Endometrium (tissue), 2 donors: ENCODE results near the gene BET1.

Source experiments
- FAIRE-seq: peaks from 2 replicates; lab custom pipeline; 2012; peaks lifted over from hg19 to GRCh38; lab: Jason Lieb, UNC
- donor health status: control.
- donor health status: control.

The BET1 gene

DNA sequence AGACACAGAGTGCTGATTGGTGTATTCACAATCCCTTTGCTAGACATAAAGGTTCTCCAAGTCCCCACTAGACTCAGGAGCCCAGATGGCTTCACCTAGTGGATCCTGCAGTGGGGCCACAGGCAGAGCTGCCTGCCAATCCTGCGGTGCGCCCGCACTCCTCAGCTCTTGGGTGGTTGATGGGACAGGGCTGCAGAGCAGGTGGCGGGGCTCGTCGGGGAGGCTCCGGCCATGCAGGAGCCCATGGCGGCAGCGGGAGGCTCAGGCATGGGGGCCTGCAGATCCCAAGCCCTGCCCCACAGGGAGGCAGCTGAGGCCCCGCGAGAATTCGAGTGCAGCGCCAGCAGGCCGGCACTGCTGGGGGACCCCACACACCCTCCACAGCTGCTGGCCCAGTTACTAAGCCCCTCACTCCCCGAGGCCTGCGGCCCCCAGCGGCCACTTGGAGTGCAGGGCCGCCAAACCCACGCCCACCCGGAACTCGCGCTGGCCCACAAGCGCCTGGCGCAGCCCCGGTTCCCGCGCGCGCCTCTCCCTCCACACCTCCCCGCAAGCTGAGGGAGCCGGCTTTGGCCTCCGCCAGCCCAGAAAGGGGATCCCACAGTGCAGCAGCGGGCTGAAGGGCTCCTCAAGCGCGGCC, 7.7 kb upstream of the BET1 start:
- FAIRE-seq = no peak

DNA sequence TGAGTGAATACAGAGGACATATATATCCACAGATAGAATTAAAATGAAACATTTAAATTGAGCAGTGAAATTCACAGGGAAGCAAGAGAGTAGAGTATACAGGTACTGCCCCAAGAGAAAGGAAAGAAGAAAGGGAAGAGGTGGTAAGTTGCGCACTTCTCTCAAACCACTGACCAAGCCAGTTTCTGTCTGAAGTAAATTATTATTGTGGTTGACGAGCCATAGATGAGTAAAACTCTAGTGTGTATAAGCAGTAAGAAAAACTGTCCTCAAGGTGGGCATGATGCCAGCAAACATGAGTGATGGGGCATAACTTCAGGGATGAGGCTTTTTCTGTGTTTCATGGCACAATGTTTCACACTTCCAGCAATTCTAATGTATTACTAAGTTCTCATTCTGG, 4.4 kb upstream of the BET1 start:
- FAIRE-seq = no peak

DNA sequence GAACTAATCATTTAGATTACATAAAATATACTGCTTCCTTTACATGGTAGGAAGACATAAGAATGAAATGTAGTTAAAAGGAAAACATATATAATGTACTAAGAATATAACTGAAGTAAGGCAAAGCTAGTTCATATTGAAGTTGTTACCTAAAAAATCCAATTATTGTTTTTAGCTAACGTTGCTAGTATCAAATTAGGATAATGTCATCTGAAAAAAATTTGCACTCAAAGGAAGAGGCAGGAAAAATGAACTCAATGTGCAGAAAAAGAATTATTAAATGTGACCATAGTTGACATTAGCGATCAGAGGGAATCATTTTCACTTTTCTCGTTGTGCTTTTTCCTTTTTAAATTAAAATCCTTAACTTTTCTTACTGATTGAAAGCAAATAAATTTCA, 1.6 kb upstream of the BET1 start:
- no peak for FAIRE-seq

DNA sequence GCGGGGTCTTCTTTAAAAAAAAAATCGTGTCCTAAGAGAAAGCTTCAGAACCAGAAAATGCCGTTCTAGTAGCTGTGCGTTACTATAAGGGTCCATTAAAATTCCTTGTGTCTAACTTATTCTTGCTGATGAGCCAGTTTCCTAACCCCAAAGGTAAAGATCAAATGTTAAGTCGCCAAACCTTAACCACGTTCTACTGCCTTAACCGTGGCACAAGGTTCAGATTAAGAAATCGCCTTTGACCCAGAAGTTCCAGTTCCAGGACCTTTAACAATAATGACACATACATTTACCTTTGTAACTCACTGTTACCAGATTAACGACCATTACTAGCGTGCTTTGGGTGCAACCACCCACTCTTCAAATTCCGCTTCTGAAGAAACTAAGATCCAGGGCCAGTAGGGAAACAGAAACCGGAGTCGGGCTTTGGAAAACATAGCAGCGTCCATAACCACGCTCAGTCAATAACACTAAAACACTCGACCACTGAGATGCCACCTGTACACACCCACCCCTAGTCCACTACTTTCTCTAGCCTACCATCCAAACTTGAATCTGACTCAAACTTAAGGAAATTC, 620 bp downstream of the BET1 start:
- no peak for FAIRE-seq

DNA sequence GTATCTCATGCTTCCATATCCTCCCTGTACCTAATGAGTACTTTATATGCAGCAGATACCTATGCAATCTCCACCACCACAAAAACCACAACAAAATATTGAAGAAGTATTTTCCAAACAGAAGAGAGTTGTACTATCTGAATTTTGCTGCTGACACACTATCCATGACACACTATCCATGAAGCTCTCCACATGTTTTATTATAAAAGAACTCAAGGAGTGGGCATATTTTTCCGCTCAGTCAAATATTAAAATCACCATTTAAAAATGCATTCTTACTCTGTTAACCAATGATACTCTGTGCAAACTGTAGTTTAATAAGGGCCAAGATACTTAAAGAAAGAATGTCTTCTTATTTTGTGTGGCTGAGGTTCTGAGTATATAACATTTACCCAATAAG, 2.8 kb downstream of the BET1 start:
- no peak for FAIRE-seq

DNA sequence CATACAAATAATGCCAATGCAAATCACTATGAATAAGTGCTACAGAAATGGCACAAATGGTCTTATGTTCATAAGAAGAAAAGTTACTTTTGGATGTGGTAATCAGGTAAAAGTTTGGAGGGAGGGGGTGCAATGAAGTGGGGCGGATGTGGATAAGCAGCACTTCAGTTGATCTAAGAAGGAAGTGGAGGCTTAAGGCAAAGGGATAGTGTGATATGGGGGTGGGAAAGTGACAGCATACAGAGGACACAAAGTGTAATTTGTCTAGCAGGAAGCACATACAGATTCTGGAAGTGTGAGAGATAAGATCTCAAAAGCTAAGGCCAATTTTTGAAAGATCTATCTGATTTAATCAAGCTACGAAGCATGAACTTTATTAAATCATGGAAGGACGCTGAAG, 6.3 kb downstream of the BET1 start:
- FAIRE-seq = no peak

DNA sequence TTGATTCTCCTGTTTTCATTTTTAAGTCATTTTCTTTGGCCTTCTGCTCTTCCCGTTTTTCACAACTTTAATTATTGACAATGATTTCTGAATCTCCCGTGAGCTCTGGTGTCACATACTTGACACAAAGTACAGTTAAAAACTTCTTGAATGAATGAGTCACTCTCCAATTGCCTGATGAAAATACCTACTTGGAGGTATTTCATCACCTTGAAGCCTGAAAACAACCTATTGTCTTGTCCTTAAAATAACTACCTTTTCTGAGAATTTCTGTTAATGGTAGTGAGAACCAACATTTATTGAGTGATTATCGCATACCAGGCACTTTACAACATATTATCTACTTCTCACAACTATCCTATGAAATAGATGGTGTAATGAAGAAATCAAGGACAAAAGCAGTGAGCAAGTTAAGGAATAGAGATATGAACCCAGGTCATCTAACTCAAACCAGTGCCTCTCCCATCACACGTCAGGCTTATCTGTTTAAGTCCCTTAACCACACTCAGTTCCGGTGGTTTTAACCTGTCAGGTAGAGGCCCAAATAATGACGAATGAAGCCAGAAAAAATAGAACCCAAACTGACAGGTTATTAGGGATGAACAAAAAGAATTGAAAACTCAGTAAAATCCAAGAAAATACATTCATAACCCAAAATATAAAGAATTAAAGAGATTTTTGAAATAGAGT, 11.6 kb downstream of the BET1 start:
- FAIRE-seq = no peak

DNA sequence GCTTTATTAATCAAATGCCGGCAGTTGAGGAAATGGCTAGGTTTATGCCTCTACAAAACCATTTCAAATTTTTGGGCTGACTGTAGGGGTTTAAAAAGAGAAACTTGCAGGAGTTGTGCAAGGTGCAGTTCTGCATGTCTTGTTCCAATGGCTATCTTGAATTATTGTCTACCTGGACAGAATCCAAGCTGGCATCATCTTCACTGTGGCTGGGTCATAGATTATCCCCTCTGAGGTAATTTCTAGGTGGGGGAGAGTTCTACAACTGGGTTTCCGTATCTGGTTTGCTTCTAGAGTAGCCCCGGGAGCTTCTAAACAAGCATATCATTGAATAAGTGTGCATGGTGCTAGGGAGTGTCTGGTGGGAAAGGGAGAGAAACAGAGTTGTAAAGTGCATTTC, 16.9 kb downstream of the BET1 start:
- no peak for FAIRE-seq

DNA sequence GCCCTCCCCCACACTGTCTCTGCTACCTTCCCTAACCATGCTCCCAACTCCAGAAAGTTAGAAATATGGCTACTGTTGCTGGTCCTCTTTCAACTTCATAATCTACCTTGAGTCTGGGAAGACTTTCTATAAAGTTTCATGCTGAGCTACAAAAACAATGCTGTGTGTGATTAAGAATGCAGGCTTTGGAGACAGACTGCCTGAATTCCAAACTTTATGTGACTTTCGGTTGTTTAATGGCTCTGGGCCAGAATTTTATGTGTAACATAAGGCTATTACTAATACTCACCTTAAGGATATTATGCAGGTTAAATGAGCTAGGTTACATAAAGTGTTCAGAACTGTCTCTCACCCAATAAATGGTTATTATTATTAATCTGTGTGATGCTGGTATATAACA, 19.1 kb downstream of the BET1 start:
- no peak for FAIRE-seq

DNA sequence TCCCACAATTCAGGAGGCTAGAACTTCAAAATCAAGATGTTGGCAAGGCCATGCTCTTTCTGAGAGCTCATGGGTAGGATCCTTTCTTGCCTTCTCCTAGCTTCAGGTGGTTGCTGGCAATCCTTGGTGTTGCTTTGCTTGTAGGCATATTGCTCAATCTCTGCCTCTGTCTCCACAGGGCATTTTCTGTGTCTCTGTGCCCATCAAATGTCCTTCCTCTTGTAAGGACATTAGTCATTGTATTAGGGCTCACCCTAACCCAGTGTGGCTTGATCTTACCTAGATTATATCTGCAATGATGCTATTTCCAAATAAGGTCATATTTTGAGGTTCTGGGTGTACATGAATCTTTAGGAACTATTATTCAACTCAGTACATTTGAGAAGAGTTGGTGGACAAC, 20.1 kb downstream of the BET1 start:
- FAIRE-seq = no peak

DNA sequence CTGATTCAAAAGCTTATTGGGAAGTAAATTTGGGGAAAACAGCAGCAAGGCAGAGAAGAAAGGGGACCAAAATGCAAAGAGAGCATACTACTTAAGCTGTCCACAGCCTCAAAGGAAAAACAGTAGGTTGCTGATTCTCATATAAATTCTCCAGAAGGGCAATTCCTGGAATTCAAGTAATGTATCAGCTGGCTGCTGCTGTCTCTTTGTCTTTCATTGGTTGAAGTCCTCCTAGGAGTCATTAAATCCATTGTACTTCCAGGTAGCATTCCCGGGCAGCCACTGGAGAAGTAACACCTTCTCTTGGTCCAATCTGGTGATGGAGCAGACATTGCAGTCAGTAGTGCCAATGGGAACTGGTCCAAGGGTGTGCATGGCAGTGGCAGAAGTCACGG, 22.7 kb downstream of the BET1 start:
- no peak for FAIRE-seq

DNA sequence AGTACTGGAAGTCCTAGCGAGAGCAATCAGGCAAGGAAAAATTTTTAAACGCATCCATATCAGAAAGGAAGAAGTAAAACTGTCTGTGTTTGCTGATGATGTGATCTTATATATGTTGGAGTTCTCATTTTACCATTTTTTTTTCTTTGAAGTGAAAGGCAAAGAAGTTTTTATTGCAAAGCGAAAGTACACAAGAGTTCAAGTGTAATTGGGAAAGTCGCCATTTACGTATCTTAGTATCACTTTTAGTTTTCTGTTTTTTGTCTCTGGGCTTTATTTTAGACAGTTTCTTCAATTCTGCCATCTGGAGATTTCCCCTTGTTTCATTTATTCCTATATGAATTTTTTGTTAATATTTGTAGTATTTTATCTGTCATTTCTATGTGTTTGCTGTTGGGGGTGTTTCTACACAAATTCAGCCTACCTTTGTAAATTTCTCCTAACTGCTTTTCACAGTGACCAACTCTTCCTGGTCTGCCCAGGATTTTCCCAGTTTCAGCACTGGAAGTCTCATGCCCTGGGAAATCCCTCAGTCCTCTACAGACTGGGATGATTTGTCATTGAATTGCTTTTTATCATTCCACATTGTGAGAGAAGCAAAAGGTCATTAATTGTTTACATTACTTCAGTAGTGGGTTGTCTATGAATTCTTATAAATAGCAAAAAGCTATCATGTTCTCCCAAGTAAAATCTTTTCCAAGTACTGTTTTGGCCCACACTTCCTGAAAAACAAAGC, 23.2 kb downstream of the BET1 start:
- FAIRE-seq = no peak

DNA sequence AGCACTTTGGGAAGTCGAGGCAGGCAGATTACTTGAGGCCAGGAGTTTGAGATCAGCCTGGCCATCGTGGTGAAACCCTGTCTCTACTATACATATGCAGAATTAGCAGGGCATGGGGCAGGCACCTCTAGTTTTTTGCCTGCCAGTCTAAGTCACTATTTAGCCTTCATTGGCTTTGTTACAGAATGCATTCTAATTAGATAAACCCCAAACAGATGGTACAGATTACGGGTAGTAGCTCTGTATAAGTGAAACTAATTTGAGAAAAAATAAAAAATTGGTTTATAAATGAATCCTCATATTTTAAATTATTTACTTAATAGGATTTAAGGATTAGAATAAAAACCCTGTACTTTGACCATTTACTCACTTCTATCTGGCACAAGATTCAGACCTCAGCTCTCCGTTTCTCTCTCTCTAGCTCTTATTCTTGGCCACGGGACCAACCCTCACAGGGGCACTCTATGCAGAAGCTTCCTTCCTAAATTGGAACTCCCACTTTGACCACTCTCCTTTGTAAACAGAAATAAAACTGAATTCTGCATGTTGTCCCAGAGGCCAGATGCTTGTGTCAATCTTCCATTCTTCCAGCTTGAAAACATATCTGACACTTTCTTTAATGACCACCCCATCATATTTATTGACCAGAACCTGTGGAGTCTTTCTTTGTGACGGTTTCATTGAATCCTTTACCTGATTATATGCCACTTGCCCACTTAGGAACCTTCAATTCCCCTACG, 26.8 kb downstream of the BET1 start:
- FAIRE-seq = no peak

DNA sequence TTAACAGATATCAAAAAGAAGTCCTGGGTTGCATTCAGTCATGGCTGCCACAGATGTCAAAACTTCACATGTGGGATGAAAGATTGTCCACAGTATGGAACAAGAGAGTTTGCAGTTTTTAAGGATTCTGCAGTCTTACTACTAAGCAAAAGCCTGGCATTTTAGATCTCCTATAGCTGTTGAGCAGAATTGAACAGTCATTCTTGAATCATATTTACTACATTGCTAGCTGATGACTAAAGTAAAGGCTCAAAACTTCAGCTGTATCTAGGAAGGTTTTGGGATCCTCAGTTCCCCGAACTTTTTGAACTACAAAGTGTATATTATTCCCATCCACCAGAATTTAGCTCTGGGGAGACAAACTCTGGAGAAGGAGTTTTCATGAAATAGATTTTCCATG, 31.0 kb downstream of the BET1 start:
- no peak for FAIRE-seq

DNA sequence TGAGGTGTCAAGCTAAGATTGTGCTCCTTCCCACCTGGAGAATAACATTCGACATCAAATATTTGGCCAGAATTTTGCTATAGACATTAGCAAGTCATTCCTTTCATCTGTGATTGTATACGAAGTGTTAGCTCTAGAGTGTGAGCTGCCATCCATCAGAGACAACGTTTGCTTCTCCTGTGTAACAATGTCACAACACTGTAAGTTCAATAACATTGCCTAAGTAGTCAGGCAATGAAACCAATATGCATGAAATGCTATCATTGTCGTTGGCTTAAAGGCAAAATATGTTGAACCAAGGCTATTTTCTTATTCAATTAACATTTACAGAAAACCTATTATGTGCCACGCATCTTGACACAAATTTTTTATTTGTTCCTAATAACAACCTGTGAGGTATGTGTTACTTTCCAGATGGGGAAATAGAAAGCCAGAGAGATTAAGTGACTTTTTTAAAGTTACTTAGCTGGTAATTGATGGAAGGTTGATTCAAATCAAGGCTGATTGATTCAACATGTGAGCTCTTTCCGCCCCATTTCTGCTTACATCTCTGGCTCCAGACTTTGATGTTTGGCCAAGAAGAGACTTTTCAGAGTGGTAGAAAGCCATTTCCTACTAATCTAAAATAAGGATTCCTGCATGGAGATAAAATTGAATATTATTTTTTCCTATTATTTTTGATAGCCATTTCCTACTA, 32.0 kb downstream of the BET1 start:
- no peak for FAIRE-seq

DNA sequence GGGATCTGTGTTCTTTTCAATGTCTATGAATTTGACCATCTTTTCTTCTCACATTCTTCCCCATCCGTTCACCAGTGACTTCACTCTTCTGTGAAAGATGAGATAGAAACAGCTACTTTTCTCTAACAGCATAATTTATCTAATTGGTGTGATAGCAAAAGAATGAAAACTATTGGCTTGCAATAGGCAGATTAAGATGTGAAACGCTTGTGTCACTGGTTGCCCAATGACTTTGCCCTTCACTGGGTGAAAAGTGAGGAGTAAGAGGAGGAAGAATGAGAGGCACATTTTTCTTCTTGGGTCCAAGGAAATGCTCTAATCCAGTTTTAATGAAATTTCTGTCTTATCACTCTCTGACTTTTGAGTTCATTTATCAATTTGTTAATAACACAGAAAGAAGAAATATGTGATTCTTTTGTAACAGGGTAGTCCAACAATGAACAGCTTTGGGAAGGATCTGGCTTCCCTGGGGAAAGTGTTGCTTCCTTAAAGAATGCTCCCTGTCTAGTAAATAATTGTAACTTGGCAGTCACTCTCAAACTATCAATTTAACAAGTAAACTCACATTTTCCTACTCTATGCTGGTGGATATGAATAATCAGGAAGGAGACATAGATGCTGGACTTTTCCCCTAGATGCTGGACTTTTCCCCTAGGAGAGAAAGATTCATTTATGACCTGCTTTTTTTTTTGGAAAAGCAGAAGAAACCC, 35.1 kb downstream of the BET1 start:
- no peak for FAIRE-seq

DNA sequence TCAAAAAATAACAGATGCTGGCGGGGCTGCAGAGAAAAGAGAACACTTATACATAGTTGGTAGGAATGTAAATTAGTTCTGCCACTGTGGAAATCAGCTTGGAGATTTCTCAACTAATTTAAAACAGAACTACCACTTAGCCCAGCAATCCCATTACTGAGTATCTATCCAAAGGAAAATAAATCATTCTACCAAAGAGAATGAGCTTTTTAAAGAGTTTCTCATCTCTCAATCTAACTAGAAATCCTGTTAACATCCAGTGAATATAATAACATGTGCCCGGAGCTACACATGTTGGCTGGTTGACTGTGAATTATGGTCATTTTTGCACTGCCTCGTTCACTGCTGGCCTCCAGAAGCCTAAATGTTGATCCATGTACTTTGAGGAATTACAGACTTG, 39.3 kb downstream of the BET1 start:
- FAIRE-seq = no peak

DNA sequence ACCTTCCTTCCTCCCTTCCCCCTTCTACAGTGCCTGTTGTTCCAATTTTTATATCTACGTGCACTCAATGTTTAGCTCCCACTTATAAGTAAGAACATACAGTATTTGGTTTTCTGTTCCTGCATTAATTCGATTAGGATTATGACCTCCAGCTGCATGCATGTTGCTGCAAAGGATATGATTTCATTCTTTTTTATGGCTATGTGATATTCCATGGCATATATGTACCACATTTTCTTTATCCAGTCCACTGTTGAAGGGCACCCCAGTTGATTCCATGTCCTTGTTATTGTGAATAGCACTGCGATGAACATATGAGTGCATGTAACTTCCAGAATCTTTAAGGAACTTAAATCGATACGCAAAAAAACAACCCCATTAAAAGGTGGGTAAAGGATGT, 39.9 kb downstream of the BET1 start:
- FAIRE-seq = no peak

DNA sequence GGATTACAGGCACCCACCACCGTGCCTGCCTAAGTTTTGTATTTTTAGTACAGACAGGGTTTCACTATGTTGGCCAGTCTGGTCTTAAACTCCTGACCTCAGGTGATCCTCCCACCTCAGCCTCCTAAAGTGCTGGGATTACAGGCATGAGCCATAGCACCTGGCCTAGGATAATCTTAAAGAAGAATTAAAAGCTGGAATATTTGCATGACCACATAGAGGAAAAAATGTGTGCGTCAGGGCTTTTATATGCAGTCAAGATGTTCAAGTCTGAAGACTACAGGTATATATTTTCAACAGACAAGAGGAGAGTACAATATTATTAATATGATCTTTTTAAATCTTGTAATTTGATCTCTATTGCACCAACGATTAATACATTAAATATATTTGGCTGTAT, 43.2 kb downstream of the BET1 start:
- FAIRE-seq = no peak

DNA sequence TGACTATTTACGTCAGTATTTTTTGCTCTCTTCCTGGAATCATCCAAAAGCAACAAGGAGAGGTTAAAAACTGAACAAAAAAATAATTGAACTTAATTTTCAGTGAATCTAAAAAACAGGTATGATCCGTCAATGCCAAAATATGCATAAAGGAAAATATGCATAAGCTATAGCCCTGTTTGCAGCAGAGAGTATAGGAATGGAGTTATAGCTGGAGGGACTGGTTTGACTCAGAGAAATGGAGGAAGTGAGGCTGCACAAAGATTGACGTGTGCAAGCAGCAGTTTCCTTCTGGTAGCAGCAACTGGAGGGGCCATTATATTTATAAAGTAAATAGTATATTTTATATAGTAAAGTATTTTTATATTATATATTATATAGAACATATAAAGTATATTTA, 45.5 kb downstream of the BET1 start:
- FAIRE-seq = no peak

DNA sequence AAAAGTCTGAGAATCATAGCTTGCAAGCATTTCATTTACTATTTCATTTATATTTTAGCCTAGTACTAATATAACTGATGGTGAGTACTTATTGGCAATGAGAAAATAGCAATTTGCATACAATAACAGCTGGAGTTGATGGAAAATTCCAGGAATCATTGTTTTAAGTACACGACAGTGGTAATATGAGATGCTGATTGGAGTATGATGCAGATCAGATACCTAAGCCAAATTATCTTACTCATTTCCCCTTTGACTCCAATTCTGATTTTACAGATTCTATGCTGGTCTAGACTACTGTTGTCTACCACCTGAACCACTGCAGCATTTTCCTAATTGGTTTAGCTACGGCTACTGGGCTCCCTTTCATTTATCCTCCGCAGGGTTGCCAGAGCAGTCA, 45.9 kb downstream of the BET1 start:
- FAIRE-seq = no peak
